ENCODE measurements around the gene LRBA. TPM values are rescaled to one million over a fixed set of nuclear protein-coding genes. Genes with fewer than 3 reads are reported as not detected.

The LRBA gene
- total and polyA plus RNA-seq, 9 of the 15 experiments (the other 6 are each of a cell fraction or from before 2014, with no cell fraction given), result 24.2 to 88.7 (median 59.7) TPM

- TF ChIP-seq MNT (conservative IDR thresholded peaks at IDR 0.05) (no peak), ZNF316 (IDR thresholded peaks at IDR 0.05) (no peak), TRIM24 (IDR thresholded peaks at IDR 0.05) (no peak), ZNF79 (CRISPR knock-in tag; IDR thresholded peaks at IDR 0.05; ENCODE audit: low read depth) (no peak), TFAM (CRISPR knock-in tag; conservative IDR thresholded peaks at IDR 0.05) (no peak), ELK1 (CRISPR knock-in tag; IDR thresholded peaks at IDR 0.05) (no peak), ARHGAP35 (IDR thresholded peaks at IDR 0.05; ENCODE audit: partially characterized antibody) (no peak)
Observed at GRCh38 chr4:150431221-150431620, 583.9 kb downstream of the LRBA start (continued).

- no peaks in the 10 kb centered on the region for H4K20me1 ChIP-seq (replicated peaks; ENCODE audit: control insufficient read depth, insufficient read depth, low read length)
- H3K4me2 ChIP-seq (ENCODE audit: insufficient read depth, low read length), result no peak overlapping the region
- no peak for FAIRE-seq
- intact Hi-C loops (cut with micrococcal nuclease) (no loop called here), in situ Hi-C loops (cut with MboI) (no loop called here)
- H3K4me1 ChIP-seq (replicated peaks in 1 of 2; ENCODE audit: control insufficient read depth in 2 of 2, insufficient read depth in 2 of 2, low read length in 2 of 2), result no peaks in the 10 kb centered on the region
- WGBS (ENCODE audit: insufficient coverage, low coverage, missing lambda C conversion rate), result 52% methylated on average over 1 of the region's 1 CpG
- no peak overlapping the region for H3K27ac ChIP-seq (ENCODE audit: extremely low read depth, low read depth, low read length)
- BruUV-seq (replicated peaks), result no TSS peak
- no peak for ATAC-seq
- TF ChIP-seq TEAD1 (CRISPR knock-in tag; IDR thresholded peaks at IDR 0.05), result no peak
- TF ChIP-seq C11orf30 (IDR thresholded peaks at IDR 0.05; ENCODE audit: low read depth), result peak; percentile 48; the same call in 1 of the 2 replicates
- peak; percentile 77 for TF ChIP-seq ZNF316 (IDR thresholded peaks at IDR 0.05)
- H3K36me3 ChIP-seq (ENCODE audit: control insufficient read depth, insufficient read depth, low read length), result no peaks in the 10 kb centered on the region
- H3K27me3 ChIP-seq (ENCODE audit: control insufficient read depth in 2 of 2, insufficient read depth in 2 of 2, low read length in 2 of 2), result no peaks in the 10 kb centered on the region
- H3K79me2 ChIP-seq (ENCODE audit: control insufficient read depth, insufficient read depth, low read length), result no peaks in the 10 kb centered on the region
- POLR2A ChIA-PET, result no interaction called here
- H3K9me3 ChIP-seq (replicated peaks; ENCODE audit: control insufficient read depth, insufficient read depth, low read depth, low read length), result no peaks in the 10 kb centered on the region
- CTCF ChIA-PET (ENCODE audit: low intra/inter-chr PET ratio), result no interaction called here
- H2AFZ ChIP-seq (ENCODE audit: low read depth, low read length), result no peak overlapping the region
- no peak overlapping the region for H3K4me3 ChIP-seq
- no peaks in the 10 kb centered on the region for H3K9me1 ChIP-seq (ENCODE audit: control insufficient read depth, insufficient read depth, low read length)
- DNase-seq (ENCODE audit: extremely low read depth in 1 of 4, low spot score in 3 of 4), result no peak
- H3K9ac ChIP-seq (ENCODE audit: insufficient read depth in 1 of 2, low read depth in 2 of 2, low read length in 2 of 2), result no peak overlapping the region
Observed at GRCh38 chr4:150425161-150425560, 589.9 kb downstream of the LRBA start.

All from K562 (cell line).